ENCODE data around the gene KLHL42.

The KLHL42 gene

DNA sequence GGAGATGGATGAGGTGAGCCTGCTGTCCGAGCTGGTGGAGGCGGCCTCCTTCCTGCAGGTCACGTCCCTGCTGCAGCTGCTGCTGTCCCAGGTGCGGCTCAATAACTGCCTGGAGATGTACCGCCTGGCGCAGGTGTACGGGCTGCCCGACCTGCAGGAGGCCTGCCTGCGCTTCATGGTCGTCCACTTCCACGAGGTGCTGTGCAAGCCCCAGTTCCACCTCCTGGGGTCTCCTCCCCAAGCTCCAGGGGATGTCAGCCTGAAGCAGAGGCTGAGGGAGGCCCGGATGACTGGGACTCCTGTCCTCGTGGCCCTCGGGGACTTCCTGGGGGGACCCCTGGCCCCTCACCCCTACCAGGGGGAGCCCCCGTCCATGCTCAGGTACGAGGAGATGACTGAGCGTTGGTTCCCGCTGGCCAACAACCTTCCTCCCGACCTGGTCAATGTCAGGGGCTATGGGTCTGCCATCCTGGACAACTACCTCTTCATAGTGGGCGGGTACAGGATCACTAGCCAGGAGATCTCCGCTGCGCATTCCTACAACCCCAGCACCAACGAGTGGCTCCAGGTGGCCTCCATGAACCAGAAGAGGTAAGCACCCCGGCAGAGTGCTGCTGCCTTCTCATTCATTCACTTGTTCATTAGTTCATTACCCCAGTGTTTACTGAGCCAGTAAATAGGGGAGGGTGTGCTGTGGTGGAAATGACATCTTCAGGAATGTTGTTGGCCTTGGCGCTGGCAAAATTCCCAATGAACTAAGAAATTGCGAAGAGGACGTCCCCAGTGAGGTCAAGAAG lies 777 bp downstream of the KLHL42 start:
- DNase-seq: no peak

- DNase-seq: no peak
These were observed 1.6 kb downstream of the KLHL42 start for GRCh38 chr12:27781680-27782079.

DNA sequence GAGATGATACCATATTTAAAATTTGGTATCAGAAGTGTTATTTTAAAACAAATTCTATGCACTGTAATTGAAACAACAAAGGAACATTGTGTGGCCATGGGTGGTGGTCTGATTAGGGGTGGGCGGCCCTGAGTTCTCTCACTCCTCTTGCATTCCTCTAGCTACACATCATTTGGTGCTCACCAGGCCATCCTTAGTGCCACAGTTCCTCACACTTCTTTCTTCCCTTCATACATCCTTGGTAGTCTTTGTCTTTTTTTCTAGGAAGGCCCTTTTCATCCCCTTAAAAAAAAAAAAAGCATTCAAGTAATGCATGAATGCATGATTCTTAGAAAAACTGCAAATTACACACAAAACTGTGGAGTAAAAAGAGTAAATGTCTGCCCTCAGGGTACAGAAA lies 2.4 kb downstream of the KLHL42 start:
- DNase-seq: no peak

DNA sequence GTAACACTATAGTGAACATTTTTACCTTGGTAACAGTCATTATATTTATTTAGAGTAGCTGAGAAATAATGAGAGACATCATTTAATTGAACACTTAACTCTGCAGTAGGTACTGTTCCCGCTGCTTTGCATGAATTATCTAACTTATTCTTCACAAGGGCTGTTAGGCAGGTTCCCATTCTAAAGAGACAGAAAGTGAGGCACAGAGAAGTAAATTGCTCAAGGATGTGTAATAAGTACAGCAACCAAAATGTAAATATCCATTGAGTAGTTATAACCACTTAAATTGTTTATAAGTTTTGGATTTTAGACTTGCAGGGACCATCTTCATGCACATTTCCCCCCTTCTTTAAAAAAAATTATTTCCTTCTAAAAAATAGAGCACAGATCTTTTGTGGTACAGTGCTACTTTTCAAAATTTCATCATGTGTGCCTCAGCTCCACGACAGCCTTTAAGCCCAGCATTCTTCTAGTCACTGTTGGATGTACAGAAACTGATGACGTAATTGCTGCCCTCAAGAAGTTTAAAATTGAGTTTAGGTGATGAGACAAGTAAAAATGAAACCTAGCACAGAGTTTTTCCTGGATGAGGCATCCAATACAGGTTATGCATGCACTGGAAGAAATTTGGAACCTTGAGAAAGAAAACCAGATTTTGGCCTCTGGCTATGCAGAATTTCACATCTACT lies 6.0 kb downstream of the KLHL42 start:
- no peak for DNase-seq

- no peak for DNase-seq
These were observed 7.5 kb downstream of the KLHL42 start for GRCh38 chr12:27787559-27787958.

- no peak for DNase-seq
These were observed 10.1 kb downstream of the KLHL42 start for GRCh38 chr12:27790179-27790578.

- no peak for DNase-seq
These were observed 15.0 kb downstream of the KLHL42 start for GRCh38 chr12:27794818-27795584.

- no peak for DNase-seq
These were observed 16.1 kb downstream of the KLHL42 start for GRCh38 chr12:27796128-27796527.

GRCh38 chr12:27797301-27798025 lies 17.4 kb downstream of the KLHL42 start:
- DNase-seq: no peak

DNA sequence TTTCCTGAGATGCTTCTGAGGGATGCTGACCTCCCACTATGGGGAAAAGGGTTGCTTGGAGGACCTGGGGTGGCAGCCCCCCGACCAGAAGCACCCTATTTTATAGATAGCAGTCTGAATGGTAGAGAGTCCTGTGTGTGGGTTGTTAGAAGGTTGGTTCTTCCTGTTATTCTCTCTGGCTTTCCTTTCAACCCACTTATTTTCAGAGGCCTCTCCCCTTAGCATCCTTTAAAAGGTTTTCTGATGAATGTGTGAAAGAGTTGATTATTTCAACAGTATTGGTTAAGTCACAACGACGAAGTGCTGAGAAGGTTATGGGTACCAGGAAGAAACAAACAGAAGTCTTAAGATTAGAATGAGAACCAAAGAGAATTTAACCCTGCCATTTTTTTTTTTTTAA lies 20.8 kb downstream of the KLHL42 start:
- no peak for DNase-seq

GRCh38 chr12:27801630-27802029 lies 21.6 kb downstream of the KLHL42 start:
- no peak for DNase-seq

DNA sequence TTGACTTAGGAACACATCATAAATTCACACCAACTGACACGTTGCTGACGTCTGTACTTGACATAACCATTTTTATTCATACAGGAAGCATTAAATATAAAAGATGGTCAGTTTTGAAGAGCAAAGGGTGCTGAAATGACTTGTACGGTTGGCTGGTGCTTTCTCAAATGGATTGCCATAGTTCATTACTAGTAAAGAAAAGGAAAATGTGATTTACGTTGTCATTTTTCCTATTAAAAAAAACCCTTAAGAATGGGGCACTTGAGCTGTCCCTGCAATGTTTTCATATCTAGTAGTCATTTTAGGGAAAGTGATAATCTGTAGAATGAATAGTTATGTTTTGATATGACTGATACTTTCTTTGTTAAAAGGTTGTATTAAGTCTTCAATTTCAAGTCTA lies 22.5 kb downstream of the KLHL42 start:
- no peak for DNase-seq

GRCh38 chr12:27802936-27803335 lies 22.9 kb downstream of the KLHL42 start:
- DNase-seq: no peak

DNA sequence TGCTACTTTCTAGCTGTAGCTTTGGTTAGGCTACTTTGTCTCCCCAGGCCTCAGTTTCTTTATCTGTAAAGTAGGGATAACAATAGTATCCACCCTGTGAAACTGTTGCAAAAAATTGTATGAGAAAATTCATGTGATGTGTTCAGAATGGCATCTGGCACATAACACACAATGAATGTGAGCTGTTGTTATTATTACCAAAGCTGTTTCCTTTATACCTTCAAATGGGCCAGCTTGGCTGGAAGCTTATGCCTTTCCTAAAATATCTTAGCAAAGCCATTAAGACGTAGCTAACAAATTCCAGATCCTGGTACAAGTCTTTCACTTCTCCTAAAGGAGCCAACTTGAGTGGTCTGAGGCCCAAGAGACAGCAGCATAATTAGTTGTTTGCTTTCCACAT lies 25.2 kb downstream of the KLHL42 start:
- no peak for DNase-seq

- no peak for DNase-seq
These were observed 26.2 kb downstream of the KLHL42 start for GRCh38 chr12:27806259-27806658.

DNA sequence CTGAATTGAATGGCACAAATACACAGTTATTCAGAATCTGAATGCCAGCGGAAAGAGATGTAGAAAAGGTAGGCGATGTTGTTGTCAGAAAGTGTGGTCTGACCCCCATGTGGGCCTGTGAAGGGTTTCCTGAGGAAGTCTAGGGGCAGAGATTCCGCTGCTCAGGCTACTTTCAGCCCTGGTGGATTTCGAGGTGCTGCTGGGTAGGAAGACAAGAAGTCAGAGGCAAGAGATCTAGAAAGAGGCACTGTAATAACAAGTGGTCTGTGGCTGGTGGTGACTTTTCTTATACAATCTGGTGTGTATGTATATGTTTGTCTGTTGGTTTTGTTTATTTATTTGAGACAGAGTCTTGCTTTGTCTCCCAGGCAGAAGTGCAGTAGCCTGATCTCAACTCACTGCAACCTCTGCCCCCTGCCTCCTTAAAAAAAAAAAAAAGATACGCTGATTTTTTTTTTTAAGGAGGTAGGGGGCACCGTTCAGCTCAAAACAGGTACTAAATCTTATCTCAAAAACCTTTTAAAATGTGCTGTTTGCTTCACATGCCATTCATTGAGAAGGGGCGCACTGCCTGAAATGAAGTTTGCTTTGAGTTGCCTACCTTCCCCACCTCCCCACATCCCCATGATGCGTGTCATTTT lies 27.1 kb downstream of the KLHL42 start:
- DNase-seq: no peak

- DNase-seq: no peak
These were observed 28.8 kb downstream of the KLHL42 start for GRCh38 chr12:27808841-27809240.

GRCh38 chr12:27810756-27811155 lies 30.7 kb downstream of the KLHL42 start:
- no peak for DNase-seq

DNA sequence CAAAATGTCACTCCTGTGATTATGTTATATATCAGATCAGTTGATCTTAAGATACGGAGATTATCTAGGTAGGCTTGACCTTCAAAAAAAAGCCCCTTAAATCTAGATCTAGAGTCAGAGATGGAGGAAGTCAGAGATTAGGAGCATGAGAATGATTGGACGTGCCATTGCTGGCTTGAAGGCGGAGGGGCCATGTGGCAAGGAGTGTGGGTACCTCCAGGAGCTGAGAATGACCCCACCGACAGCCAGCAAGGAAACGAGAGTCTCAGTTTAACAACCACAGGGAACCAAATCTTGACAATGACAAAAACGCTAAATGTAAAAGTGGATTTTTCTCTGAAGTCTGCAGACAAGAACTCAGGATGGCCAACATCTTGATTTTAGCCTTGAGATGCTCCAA lies 32.5 kb downstream of the KLHL42 start:
- no peak for DNase-seq

- DNase-seq: no peak
These were observed 34.4 kb downstream of the KLHL42 start for GRCh38 chr12:27814411-27814810.

DNA sequence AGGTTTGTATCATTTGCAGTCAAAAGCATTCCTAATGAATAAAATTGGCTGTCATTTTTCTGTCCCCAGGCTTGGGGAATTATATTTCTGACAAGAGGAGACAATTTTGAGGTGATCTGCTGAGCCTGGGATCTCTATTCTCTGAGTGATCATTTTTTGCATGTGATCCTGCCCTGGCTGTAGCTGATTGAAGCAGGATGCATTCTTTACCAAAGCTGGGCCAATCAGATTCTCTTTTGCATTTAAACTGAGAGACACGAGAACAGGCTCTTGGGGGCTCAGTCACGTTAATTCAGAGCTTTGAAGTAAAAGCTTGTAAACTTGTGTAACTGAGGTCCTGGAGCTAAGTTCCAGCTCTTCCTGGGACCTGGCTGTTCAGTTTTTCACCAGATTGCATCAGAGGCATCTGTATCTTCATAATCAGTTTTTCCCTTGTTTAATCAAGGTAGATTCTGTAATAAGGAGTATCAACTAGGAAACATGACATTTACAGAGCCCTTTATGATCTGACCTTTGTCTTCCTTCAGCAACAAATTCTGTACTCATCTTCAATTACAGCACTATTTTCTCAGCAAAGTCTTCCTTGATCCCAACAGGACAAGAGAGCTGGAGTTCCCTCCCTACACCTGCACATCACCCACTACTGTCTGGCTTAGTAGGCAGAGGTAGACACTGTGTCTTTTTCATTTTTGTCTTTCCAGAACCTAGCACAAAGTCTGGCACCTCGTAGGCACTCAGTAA lies 35.0 kb downstream of the KLHL42 start:
- no peak for DNase-seq

DNA sequence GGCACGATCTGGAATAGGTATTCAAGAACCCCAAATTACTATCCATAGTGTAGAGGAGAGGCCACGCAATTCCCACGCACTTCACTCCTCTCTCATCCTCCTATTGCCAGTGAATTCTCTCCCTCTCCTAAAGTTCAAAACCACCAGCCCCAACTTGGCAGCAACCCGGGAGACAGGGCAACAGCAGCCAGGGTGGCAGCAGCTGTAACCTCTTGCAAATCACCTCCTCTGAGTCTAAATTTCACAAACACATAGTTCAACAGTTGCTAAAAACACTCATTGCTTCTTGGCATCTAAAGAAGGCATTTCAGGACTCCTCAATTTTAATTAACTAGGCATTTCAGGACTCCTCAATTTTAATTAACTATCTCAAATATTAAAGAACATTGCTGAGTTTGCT lies 37.7 kb downstream of the KLHL42 start:
- no peak for DNase-seq

Measured in NCI-H774 (cell line).